Fibroblast of lung (primary cell): ENCODE data around the gene NUDCD3. TPM values are rescaled to one million over a fixed set of nuclear protein-coding genes. Genes with fewer than 3 reads are reported as not detected.

ENCODE experiments used
- DNase-seq, 2 donors: peaks; one replicate each; pipeline versions ENCODE4 v3.0.0 to v3.0.0-alpha.2; 2010; ENCODE audit warnings: low read depth in 2 of 2
- H2AFZ ChIP-seq: 2 replicates; pipeline ENCODE4 v1.5.1; 2012; ENCODE audit warnings: low read length, control low read depth, inconsistent platforms
- H3K27ac ChIP-seq: 2 replicates; pipeline ENCODE4 v1.5.1; 2011; ENCODE audit warnings: low read length, control low read depth; ENCODE audit not compliant: insufficient read depth
- H3K27me3 ChIP-seq: 2 replicates; pipeline ENCODE4 v1.5.1; 2011; ENCODE audit warnings: mild to moderate bottlenecking, low read length; ENCODE audit not compliant: control insufficient read depth, insufficient read depth
- H3K36me3 ChIP-seq: 2 replicates; pipeline ENCODE4 v1.5.1; 2011; ENCODE audit warnings: low read length; ENCODE audit not compliant: control insufficient read depth, insufficient read depth
- H3K4me1 ChIP-seq: 2 replicates; pipeline ENCODE4 v1.5.1; 2011; ENCODE audit warnings: low read length; ENCODE audit not compliant: control insufficient read depth, insufficient read depth; ENCODE audit errors: extremely low read depth
- H3K4me2 ChIP-seq: 2 replicates; pipeline ENCODE4 v1.5.1; 2011; ENCODE audit warnings: low read length, control low read depth; ENCODE audit not compliant: insufficient read depth; ENCODE audit errors: extremely low read depth
- H3K4me3 ChIP-seq, 4 experiments: fragments of 200-600 bp in 1 of 4; sonication (generic) in 1 of 4; replicated peaks in 1 of 4; 2 replicates each; pipeline ENCODE4 v1.5.1; 2011 to 2016; ENCODE audit warnings: low read length in 4 of 4, low read depth in 3 of 4, mild to moderate bottlenecking in 3 of 4, control low read depth in 2 of 4, inconsistent platforms in 1 of 4, mixed read lengths in 1 of 4; ENCODE audit not compliant: insufficient read depth in 1 of 4; ENCODE audit errors: control extremely low read depth in 1 of 4
- H3K79me2 ChIP-seq: 2 replicates; pipeline ENCODE4 v1.5.1; 2012; ENCODE audit warnings: mild to moderate bottlenecking, low read length, inconsistent platforms; ENCODE audit not compliant: control insufficient read depth, insufficient read depth
- H3K9ac ChIP-seq: 2 replicates; pipeline ENCODE4 v1.5.1; 2011; ENCODE audit warnings: mild to moderate bottlenecking, low read length, control low read depth; ENCODE audit not compliant: insufficient read depth
- H3K9me3 ChIP-seq: 2 replicates; pipeline ENCODE4 v1.5.1; 2012; ENCODE audit warnings: low read depth, low read length; ENCODE audit not compliant: control insufficient read depth, insufficient read depth
- H4K20me1 ChIP-seq: 2 replicates; pipeline ENCODE4 v1.5.1; 2011; ENCODE audit warnings: low read length; ENCODE audit not compliant: control insufficient read depth, insufficient read depth; ENCODE audit errors: extremely low read depth
- CTCF ChIP-seq, 2 donors: IDR thresholded peaks in 1 of 2; conservative IDR thresholded peaks in 1 of 2; 1 replicate in 1 of 2; 2 replicates in 1 of 2; pipeline ENCODE4 v1.5.1; 2011 to 2012; ENCODE audit warnings: low read length in 2 of 2, control low read depth in 1 of 2, inconsistent platforms in 1 of 2, low read depth in 1 of 2, mild to moderate bottlenecking in 1 of 2
- EZH2 ChIP-seq: IDR thresholded peaks from 2 replicates; pipeline ENCODE4 v1.5.1; 2012; ENCODE audit warnings: low read length, control low read depth, mild to moderate bottlenecking; ENCODE audit errors: missing control alignments
- polyA plus RNA-seq, 2 donors: library from polyadenylated mRNA; depleted of rRNA in 1 of 2; stranded (reverse) in 1 of 2; unstranded in 1 of 2; fragments of >200 nt; gene quantifications; 2 replicates each; pipeline ENCODE4 v1.2.1, GENCODE V29; 2011 to 2012; ENCODE audit warnings: missing spikeins in 1 of 2
- total RNA-seq: library from RNA; depleted of rRNA; stranded (reverse); fragments of >200 nt; gene quantifications from 2 replicates; pipeline ENCODE4 v1.2.1, GENCODE V29; 2014

The NUDCD3 gene
- total and polyA plus RNA-seq, 2 donors (not counting 1 experiment from before 2014, with no cell fraction given), result 51.9 to 68.7 TPM

GRCh38 chr7:44382459-44383265, 107.8 kb downstream of the NUDCD3 start:
- Histone ChIP-seq H2AFZ (no peak overlapping the region), H3K4me3 (no peak overlapping the region), H3K9me3 (no peaks in the 10 kb centered on the region), H3K9ac (no peak overlapping the region), H3K4me1 (peaks cover 50% of the 10 kb centered on the region), H3K4me2 (no peak overlapping the region), H3K36me3 (peaks cover 5% of the 10 kb centered on the region), H3K27me3 (no peaks in the 10 kb centered on the region), H3K79me2 (no peaks in the 10 kb centered on the region), H3K27ac (peak overlapping the region; percentile 13), H4K20me1 (no peaks in the 10 kb centered on the region)
- TF ChIP-seq CTCF (conservative IDR thresholded peaks at IDR 0.05 in 1 of 2, IDR thresholded peaks at IDR 0.05 in 1 of 2; ENCODE audit: low read depth in 1 of 2, low read length in 2 of 2), result no peak
- no peak for TF ChIP-seq EZH2
- peak; percentile 24 to 31 for DNase-seq

GRCh38 chr7:44381494-44382220, 108.8 kb downstream of the NUDCD3 start:
- H3K4me1 ChIP-seq, result peaks cover 50% of the 10 kb centered on the region
- H2AFZ ChIP-seq, result no peak overlapping the region
- no peak overlapping the region for H3K4me2 ChIP-seq
- TF ChIP-seq EZH2, result no peak
- no peak for TF ChIP-seq CTCF (conservative IDR thresholded peaks at IDR 0.05 in 1 of 2, IDR thresholded peaks at IDR 0.05 in 1 of 2; ENCODE audit: low read depth in 1 of 2, low read length in 2 of 2)
- no peaks in the 10 kb centered on the region for H4K20me1 ChIP-seq
- H3K27me3 ChIP-seq, result no peaks in the 10 kb centered on the region
- no peaks in the 10 kb centered on the region for H3K79me2 ChIP-seq
- H3K36me3 ChIP-seq, result peaks cover 5% of the 10 kb centered on the region
- no peak overlapping the region for H3K27ac ChIP-seq
- DNase-seq, result no peak
- H3K9me3 ChIP-seq, result no peaks in the 10 kb centered on the region
- no peak overlapping the region for H3K4me3 ChIP-seq
- H3K9ac ChIP-seq, result no peak overlapping the region

- H3K4me3 ChIP-seq, result no peak overlapping the region
- H4K20me1 ChIP-seq, result no peaks in the 10 kb centered on the region
- no peaks in the 10 kb centered on the region for H3K79me2 ChIP-seq
- peak overlapping the region; percentile 28 for H3K27ac ChIP-seq
- no peaks in the 10 kb centered on the region for H3K9me3 ChIP-seq
- no peak overlapping the region for H3K9ac ChIP-seq
- H3K4me1 ChIP-seq, result peaks cover 50% of the 10 kb centered on the region
- TF ChIP-seq EZH2, result no peak
- TF ChIP-seq CTCF (conservative IDR thresholded peaks at IDR 0.05 in 1 of 2, IDR thresholded peaks at IDR 0.05 in 1 of 2; ENCODE audit: low read depth in 1 of 2, low read length in 2 of 2), result no peak
- H3K36me3 ChIP-seq, result peaks cover 5% of the 10 kb centered on the region
- H2AFZ ChIP-seq, result no peak overlapping the region
- peak; percentile 49 to 56 for DNase-seq
- H3K27me3 ChIP-seq, result no peaks in the 10 kb centered on the region
- no peak overlapping the region for H3K4me2 ChIP-seq
These were observed 109.5 kb downstream of the NUDCD3 start for GRCh38 chr7:44380831-44381493.
